Measurements from ENCODE around the gene TRIM40.
"Not testable (repeated sequence)": the region's sequence is repeated elsewhere in the genome, so short reads cannot be mapped to it uniquely, and the experiment has no call there.

Gene TRIM40

GRCh38 chr6:30165238-30165637 lies 29.3 kb downstream of the TRIM40 start:
- not testable (repeated sequence) for DNase-seq

- no peak for DNase-seq
Observed at GRCh38 chr6:30167101-30167500, 31.2 kb downstream of the TRIM40 start.

- no peak for DNase-seq
Observed at GRCh38 chr6:30168741-30169140, 32.8 kb downstream of the TRIM40 start.

- no peak for DNase-seq
Observed at GRCh38 chr6:30169658-30170614, 34.0 kb downstream of the TRIM40 start.

- no peak for DNase-seq
Observed at GRCh38 chr6:30171677-30172471, 35.9 kb downstream of the TRIM40 start.

- no peak for DNase-seq
Observed at GRCh38 chr6:30172681-30173080, 36.7 kb downstream of the TRIM40 start.

- no peak for DNase-seq
Observed at GRCh38 chr6:30175765-30176164, 39.8 kb downstream of the TRIM40 start.

GRCh38 chr6:30178837-30179236 lies 42.9 kb downstream of the TRIM40 start:
- no peak for DNase-seq

GRCh38 chr6:30180145-30180544 lies 44.2 kb downstream of the TRIM40 start:
- no peak for DNase-seq

- no peak for DNase-seq
Observed at GRCh38 chr6:30184417-30185031, 48.6 kb downstream of the TRIM40 start.

GRCh38 chr6:30185846-30186484 lies 50.0 kb downstream of the TRIM40 start:
- no peak for DNase-seq

- no peak for DNase-seq
Observed at GRCh38 chr6:30188541-30188940, 52.6 kb downstream of the TRIM40 start.

GRCh38 chr6:30192076-30192475 lies 56.1 kb downstream of the TRIM40 start:
- no peak for DNase-seq

- DNase-seq, result no peak
Observed at GRCh38 chr6:30194797-30195690, 59.1 kb downstream of the TRIM40 start.

- DNase-seq, result no peak
Observed at GRCh38 chr6:30195951-30196350, 60.0 kb downstream of the TRIM40 start.

- DNase-seq, result no peak
Observed at GRCh38 chr6:30196376-30196775, 60.4 kb downstream of the TRIM40 start.
